HG02623 (cell line): ENCODE data around the gene NUP62.
"Not testable (repeated sequence)": the region's sequence is repeated elsewhere in the genome, so short reads cannot be mapped to it uniquely, and the experiment has no call there.

Source experiments
- ATAC-seq: cut with Tn5 transposase; IDR thresholded peaks from one replicate; pipeline ENCODE4 v1.9.1; 2021; ENCODE audit warnings: moderate library complexity; ENCODE audit not compliant: unreplicated experiment

Gene NUP62

GRCh38 chr19:49929121-49929610 lies at the start of gene NUP62, which contains the start of gene ATF5:
NUP62 (minus strand) TSS chr19:49929504; CDS start chr19:49909807, 19,697 bp downstream.
ATF5 (plus strand) TSS chr19:49929205; CDS start chr19:49930851, 1,646 bp downstream.
- ATAC-seq, result peak; percentile 32

- no peak for ATAC-seq
These were observed 49.0 kb upstream of the NUP62 start for GRCh38 chr19:49978324-49978723.

- no peak for ATAC-seq
These were observed 48.6 kb upstream of the NUP62 start for GRCh38 chr19:49977881-49978280.

DNA sequence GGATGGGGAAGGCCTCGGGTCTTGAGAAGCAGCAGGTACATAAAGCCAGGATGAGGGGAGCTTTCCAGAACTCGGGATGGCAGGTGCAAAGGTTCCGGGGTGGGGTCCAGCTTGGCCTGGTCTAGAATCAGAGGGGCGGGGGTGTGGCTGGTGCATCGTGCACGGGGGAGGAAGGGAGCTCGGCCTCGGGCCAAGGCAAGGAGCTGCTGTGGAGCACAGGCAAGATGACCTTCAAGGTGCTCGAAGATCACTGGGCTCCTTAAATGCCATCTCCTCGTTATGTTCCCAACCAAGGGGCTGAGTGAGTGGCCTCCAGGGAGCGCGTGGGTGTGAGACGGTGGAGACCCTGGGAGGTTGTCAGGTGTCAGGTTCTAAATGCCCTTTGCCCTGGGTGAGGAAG lies 47.8 kb upstream of the NUP62 start:
- ATAC-seq, result no peak

DNA sequence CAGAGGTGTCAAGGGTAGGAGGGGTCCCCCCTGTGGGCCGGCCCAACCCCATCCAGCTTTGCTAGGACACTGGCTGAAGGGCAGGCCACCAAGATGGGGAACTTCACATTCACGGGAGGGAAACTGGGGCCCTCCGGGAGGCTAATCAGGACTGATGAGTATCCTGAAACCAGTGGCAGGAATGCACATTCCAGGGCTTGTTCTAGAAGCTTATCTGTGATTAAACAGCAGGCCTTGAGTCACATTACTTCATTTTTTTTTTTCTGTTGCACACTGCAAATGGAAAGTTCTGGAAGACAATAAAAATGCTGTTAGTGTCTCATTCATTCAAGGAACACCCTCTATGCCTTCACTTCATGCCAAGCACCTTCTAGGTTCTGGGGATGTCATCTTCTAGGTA lies 47.2 kb upstream of the NUP62 start:
- ATAC-seq, result no peak

- no peak for ATAC-seq
These were observed 45.7 kb upstream of the NUP62 start for GRCh38 chr19:49975051-49975450.

- no peak for ATAC-seq
These were observed 44.7 kb upstream of the NUP62 start for GRCh38 chr19:49973987-49974386.

- ATAC-seq, result no peak
These were observed 43.5 kb upstream of the NUP62 start for GRCh38 chr19:49972841-49973240.

DNA sequence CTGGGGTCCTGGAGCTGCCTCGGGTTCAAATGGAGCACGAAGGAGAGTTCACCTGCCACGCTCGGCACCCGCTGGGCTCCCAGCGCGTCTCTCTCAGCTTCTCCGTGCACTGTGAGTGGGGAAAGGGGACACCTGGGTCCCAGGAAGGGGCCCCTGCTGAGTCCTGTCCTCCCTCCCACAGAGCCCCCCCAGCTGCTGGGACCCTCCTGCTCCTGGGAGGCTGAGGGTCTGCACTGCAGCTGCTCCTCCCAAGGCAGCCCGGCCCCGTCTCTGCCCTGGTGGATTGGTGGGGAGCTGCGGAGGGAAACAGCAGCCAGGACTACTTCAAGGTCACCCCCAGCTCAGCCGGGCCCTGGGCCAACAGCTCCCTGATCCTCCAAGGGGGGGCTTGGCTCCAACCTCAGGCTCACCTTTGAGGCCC lies 42.7 kb upstream of the NUP62 start:
- ATAC-seq, result no peak

DNA sequence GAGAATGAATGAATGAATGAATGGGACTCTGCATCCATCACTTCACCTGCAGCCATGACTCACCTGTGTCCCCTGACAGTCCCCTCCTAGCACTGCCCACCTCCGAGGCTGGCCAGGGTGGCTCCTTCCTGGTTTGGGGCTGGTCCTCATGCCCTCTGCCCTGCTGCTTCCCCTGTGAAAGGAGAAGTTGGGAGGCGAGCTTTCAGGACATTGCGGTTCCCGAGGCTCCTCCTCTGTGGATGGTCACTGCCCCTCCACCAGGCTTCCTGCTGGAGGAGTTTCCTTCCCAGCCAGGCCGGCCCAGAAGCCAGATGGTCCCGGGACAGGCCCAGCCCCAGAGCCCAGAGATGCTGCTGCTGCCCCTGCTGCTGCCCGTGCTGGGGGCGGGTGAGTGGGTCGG lies 40.1 kb upstream of the NUP62 start:
- ATAC-seq, result not testable (repeated sequence)

DNA sequence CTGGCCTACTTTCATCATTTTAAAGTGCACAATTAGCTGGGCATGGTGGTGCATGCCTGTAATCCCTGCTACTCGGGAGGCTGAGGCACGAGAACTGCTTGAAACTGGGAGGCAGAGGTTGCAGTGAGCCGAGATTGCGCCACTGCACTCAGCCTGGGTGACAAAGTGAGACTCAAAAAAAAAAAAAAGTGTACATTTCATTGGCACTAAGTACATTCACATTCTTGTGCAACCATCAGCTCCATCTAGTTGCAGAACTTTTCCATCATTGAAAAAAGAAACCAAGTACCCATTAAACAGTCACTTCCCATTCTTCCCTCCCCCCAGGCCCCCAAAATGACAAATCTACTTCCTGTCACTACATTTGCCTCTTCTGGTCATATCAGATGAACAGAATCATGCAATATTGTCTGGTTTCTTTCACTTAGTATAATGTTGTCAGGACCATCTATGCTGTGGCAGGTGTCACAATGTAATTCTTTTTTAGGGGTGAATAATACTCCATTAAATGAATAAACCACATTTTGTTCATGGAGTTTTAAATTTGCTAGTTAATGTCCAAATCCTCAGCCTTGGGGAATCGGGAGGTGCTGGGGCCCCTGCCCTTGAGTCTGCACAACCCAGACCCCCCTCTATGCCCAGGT lies 39.1 kb upstream of the NUP62 start:
- no peak for ATAC-seq

DNA sequence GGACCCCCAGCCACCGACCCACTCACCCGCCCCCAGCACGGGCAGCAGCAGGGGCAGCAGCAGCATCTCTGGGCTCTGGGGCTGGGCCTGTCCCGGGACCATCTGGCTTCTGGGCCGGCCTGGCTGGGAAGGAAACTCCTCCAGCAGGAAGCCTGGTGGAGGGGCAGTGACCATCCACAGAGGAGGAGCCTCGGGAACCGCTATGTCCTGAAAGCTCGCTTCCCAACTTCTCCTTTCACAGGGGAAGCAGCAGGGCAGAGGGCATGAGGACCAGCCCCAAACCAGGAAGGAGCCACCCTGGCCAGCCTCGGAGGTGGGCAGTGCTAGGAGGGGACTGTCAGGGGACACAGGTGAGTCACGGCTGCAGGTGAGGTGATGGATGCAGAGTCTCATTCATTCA lies 31.7 kb upstream of the NUP62 start, which contains the start of gene SIGLEC11:
TSS of gene SIGLEC11 (minus strand) at position 193 of the 400 bp plus-strand sequence. CDS start at position 102, 91 bp downstream.
- not testable (repeated sequence) for ATAC-seq

- ATAC-seq, result not testable (repeated sequence)
These were observed 30.6 kb upstream of the NUP62 start for GRCh38 chr19:49959892-49960291.

DNA sequence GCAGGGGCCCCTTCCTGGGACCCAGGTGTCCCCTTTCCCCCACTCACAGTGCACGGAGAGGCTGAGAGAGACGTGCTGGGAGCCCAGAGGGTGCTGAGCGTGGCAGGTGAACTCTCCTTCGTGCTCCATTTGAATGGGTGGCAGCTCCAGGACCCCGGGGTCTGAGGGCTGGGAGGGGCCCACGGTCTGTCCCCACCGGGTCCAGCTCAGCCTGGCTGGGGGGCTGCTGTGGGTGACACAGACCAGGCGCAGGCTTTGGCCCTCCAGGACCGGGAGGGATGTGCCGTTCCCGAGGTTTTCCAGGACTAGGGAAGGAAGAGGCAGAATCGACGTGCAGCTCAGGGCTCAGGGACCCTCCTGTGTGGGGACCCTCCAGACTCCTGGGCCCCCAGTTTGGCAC lies 29.3 kb upstream of the NUP62 start:
- ATAC-seq, result not testable (repeated sequence)

DNA sequence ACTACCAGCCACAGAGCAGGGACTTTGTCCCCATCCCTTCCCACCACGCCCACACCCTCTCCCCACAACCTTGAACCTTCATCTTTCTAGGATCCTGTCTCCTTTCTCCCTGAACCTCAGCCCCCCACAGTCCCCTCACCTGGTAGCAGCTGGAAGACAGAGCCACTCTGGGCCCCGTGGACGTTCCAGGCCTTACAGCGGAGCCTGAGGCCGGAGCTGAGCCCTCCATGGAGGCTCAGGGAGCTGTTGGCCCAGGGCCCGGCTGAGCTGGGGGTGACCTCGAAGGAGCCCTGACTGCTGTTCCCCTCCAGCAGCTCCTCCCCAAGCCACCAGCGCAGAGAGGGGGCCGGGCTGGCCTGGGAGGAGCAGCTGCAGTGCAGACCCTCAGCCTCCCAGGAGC lies 28.8 kb upstream of the NUP62 start:
- ATAC-seq, result not testable (repeated sequence)

GRCh38 chr19:49957262-49957915 lies 28.1 kb upstream of the NUP62 start:
- ATAC-seq, result no peak

DNA sequence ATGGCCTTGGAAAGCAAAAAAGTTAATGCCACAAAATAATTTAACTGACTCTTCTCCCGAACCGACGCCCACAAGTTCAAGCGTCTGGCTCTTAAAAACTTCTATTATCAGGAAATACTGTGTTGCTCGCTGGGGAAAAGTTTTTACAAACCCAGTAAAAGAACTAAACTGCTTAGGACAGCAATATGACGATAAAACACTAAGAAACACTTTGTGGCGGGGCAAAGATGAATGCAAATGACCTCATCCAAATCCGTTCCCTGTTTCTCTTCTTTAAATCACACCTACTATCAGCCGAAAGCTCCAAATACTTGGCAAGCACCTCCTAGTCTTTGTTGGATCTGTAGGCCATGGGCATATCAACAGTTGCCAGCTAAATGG lies 26.8 kb upstream of the NUP62 start:
- no peak for ATAC-seq

DNA sequence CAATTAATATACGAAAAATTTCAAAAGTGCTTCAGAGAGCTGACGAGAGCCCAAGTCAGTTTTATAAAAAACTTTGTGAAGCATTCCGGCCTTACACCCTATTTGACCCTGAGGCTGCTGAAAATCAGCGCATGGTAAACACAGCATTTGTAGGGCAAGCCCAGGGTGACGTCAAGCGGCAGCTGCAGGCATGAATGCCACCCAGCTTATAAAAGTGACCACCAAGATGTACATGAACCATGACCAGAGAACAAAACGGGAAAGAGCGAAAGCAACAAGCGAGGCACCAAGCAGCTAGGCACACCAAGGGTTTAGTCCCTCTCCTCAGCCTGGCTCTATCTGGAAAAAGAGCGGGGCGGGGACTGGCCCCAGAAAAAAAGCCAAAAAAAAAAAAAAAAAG lies 25.6 kb upstream of the NUP62 start:
- no peak for ATAC-seq

DNA sequence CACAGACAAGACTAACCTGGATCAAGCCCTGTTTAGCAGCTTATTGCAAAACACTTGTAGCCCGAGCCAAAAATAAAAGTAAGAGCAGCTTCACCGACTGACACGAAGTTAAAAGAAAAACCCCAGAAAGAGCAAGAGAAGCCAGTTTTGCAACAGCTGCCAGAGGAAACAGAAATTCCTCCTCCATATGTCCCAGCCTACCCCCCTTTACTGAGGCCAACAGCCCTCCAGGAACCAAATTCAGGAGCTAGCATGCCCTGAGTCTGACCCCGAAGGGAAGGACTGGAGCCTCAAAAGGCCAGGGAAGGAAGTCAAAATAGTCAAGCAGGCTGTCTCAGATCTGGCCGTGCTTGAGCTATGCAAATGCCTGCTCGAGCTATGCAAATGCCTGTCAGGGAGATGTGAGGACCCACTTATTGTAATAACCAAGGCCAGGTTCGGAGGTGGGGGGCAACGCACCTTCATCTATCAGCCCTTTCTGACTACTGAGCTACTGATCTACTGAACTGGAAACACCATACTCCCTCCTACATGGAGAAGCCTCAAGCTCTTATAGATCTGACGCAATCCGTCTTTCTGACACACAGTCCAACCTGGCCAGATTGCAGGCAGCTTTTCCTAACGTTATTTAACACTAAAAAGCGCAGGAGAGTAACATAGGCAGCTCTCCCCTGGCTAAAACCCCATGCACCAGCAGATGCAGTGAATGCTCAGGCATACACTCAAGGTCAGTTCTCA lies 25.0 kb upstream of the NUP62 start:
- ATAC-seq, result no peak

DNA sequence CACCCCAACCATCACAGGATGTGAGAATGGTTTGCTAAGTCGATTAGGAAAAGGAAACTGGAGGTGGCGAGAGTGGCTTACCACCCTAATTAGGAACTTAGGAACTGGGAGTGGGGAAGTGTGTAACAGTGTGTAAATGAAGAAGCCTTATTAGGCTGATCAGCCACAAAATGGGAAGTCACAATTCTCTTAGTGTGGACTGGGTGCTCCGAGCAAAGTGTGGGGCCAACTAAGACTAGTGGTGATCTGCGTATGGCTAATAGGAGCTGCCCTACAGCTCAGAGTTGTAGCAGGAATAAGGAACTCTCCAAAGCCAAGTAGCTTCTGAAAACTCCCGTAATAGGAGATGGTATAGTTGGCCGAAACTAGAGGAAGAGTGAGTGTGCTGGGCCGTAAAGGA lies 24.1 kb upstream of the NUP62 start:
- ATAC-seq, result no peak

DNA sequence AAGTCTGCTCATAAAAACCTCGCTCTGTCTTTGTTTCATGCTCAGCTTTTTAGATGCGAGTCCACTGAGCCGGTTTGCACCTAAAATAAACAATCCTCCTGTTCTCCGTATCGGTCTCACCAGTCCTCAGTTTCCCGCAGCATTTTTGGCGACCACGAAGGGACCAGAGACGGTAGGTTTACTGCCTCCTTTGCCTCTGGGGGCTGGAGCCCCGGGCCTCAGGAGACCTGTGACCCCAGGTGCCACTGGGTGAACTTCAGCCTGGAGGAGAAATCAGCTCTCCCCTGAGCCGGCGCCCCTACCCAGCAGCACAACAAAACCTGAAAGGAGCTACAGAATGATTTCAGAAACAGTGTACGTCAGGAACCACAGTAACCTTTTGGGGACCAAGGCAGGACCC lies 23.6 kb upstream of the NUP62 start:
- ATAC-seq, result no peak

GRCh38 chr19:49952479-49952836 lies 23.2 kb upstream of the NUP62 start:
- no peak for ATAC-seq
